Small intestine (tissue), 7 donors: ENCODE measurements around the gene PACS1. TPM values are rescaled to one million over a fixed set of nuclear protein-coding genes. Genes with fewer than 3 reads are reported as not detected.

Source experiments
- DNase-seq, 2 donors: peaks; one replicate each; pipeline versions ENCODE4 v3.0.0 to v3.0.0-alpha.2; 2013
- FAIRE-seq: peaks from 2 replicates; lab custom pipeline; 2012; peaks lifted over from hg19 to GRCh38; lab: Jason Lieb, UNC
- H3K27ac ChIP-seq, 3 donors: one replicate each; pipeline ENCODE4 v1.5.1; 2013; ENCODE audit warnings: low read length in 2 of 3, mild to moderate bottlenecking in 2 of 3, control low read depth in 1 of 3, inconsistent platforms in 1 of 3, low read depth in 1 of 3, moderate library complexity in 1 of 3
- H3K27me3 ChIP-seq, 3 donors: one replicate each; pipeline ENCODE4 v1.6.1; 2013; ENCODE audit warnings: low read length in 3 of 3, inconsistent platforms in 1 of 3; ENCODE audit not compliant: control insufficient read depth in 3 of 3, insufficient read depth in 3 of 3
- H3K36me3 ChIP-seq, 3 donors: one replicate each; pipeline ENCODE4 v1.6.1; 2013; ENCODE audit warnings: low read length in 3 of 3, inconsistent platforms in 1 of 3, low read depth in 1 of 3, mild to moderate bottlenecking in 1 of 3, moderate library complexity in 1 of 3; ENCODE audit not compliant: control insufficient read depth in 3 of 3, insufficient read depth in 2 of 3
- H3K4me1 ChIP-seq, 3 donors: one replicate each; pipeline ENCODE4 v1.6.1; 2013; ENCODE audit warnings: low read length in 2 of 3, inconsistent platforms in 1 of 3, low read depth in 1 of 3, mild to moderate bottlenecking in 1 of 3, moderate library complexity in 1 of 3; ENCODE audit not compliant: control insufficient read depth in 3 of 3, insufficient read depth in 2 of 3
- H3K4me3 ChIP-seq, 3 donors: one replicate each; pipeline ENCODE4 v1.5.1; 2013; ENCODE audit warnings: low read length in 3 of 3, control low read depth in 1 of 3, inconsistent platforms in 1 of 3, low read depth in 1 of 3, mild to moderate bottlenecking in 1 of 3, moderate library complexity in 1 of 3
- H3K9me3 ChIP-seq, 2 donors: one replicate each; pipeline ENCODE4 v1.6.1; 2013; ENCODE audit warnings: low read depth in 1 of 2, low read length in 1 of 2; ENCODE audit not compliant: control insufficient read depth in 2 of 2, insufficient read depth in 1 of 2
- WGBS, 3 donors: extraction: QIAGEN DNeasy Blood & Tissue Kit; methylation state at CpG; one replicate each; pipeline ENCODE4 v1.1.7; 2013; 5-methylcytosine and 5-hydroxymethylcytosine counted together
- polyA plus RNA-seq, 4 donors: library from polyadenylated mRNA; stranded (reverse) in 3 of 4; unstranded in 1 of 4; fragments of 200-250 nt in 3 of 4; fragments of 120-200 nt in 1 of 4; gene quantifications; one replicate each; pipeline versions ENCODE4 v1.2.1 to v1.2.3, GENCODE V29; 2013
- donor health status: healthy with polysubstance abuse.
- donor health status: control.
- donor health status: control.
- donor health status: Bipolar disorder and iron deficiency.
- donor health status: healthy.

The PACS1 gene
- polyA plus RNA-seq, 4 donors = 4.0 to 22.9 (median 10.0) TPM

DNA sequence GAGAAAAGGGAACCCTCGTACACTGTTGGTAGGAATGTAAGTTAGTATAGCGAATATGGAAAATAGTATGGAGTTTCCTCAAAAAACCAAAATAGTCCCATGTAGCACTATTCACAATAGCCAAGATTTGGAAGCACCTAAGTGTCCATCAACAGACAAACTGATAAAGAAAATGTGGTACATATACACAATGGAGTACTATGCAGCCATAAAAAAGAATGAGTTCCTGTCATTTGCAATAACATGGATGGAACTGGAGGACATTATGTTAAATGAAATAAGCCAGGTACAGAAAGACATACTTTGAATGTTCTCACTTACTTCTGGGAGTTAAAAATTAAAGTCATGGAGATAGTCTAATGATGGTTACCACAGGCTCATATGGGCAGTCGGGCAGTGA, 134.3 kb downstream of the PACS1 start:
- Histone ChIP-seq H3K9me3 (peaks cover 0 to 19% of the 10 kb centered on the region in 2 donors), H3K4me3 (no peak overlapping the region), H3K27me3 (no peaks in the 10 kb centered on the region), H3K27ac (no peak overlapping the region), H3K4me1 (no peaks in the 10 kb centered on the region), H3K36me3 (no peaks in the 10 kb centered on the region)
- FAIRE-seq (no peak), DNase-seq (no peak)
- 96 to 99% (median 98%) methylated on average over 3 of the region's 3 CpGs for WGBS, 3 donors

DNA sequence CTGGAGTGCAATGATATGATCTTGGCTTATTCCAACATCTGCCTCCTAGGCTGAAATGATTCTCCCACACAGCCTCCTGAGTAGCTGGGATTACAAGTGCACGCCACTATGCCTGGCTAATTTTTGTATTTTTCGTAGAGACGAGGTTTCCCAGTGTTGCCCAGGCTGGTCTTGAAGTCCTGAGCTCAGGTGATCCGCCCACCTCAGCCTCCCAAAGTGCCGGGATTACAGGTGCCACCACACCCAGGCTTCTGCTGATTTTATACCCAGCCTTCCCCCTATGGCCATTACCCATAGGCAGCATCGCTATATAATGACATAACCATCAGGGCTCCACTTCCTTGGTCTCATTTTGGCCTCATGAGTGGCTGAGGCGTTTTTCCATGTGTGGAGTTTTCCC, 137.7 kb downstream of the PACS1 start:
- 87 to 92% (median 88%) methylated on average over 7 of the region's 7 CpGs for WGBS, 3 donors

DNA sequence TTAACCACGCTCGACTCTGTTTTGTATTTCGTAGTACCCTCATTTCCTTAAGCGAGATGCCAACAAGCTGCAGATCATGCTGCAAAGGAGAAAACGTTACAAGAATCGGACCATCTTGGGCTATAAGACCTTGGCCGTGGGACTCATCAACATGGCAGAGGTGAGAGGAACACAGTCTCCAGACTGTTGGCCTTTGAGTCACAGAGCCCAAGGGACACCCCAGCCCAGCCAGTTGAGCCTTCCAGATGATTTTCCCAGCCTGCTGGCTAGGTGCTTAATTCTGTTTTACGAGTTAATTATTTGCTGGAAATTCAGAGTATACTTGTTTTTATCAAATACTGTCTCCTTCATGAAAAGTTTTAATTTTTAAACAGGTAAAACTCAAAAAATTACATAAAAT, 141.0 kb downstream of the PACS1 start:
- DNase-seq (no peak), FAIRE-seq (no peak)
- 94 to 98% (median 96%) methylated on average over 8 of the region's 8 CpGs for whole genome bisulfite sequencing, 3 donors
- no peaks in the 10 kb centered on the region for H3K27me3 ChIP-seq
- no peak overlapping the region for H3K27ac ChIP-seq
- no peaks in the 10 kb centered on the region for H3K4me1 ChIP-seq
- H3K9me3 ChIP-seq = no peaks in the 10 kb centered on the region
- H3K4me3 ChIP-seq = no peak overlapping the region
- peaks cover 0 to 40% (median 6%) of the 10 kb centered on the region in 3 donors for H3K36me3 ChIP-seq

More for the DNA sequence above, 137.7 kb downstream of the PACS1 start:
- Histone ChIP-seq H3K36me3 (peaks cover 0 to 21% (median 3%) of the 10 kb centered on the region in 3 donors), H3K27ac (no peak overlapping the region), H3K4me3 (no peak overlapping the region), H3K9me3 (peaks cover 0 to 2% of the 10 kb centered on the region in 2 donors), H3K27me3 (no peaks in the 10 kb centered on the region), H3K4me1 (no peaks in the 10 kb centered on the region)
- FAIRE-seq (no peak), DNase-seq (no peak)

DNA sequence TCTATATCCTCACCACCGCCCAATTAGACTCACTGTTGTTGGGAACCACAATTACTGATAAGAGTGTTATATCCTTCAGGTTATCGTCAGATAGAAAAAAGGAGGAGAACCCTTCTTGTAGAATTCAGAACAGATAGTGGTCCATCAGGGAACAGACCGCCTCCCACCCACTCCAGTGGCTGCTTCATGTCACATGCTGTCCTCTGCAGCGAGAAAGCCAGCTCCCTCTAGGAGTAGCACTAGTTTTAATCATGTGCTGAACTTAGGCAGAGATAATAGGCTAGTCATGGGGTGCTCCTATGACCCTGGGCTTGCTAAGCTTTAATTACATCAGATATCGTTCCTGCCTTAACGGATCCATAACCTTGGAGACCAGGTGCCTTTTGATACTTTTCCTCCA, 146.8 kb downstream of the PACS1 start:
- Histone ChIP-seq H3K4me3 (no peak overlapping the region), H3K9me3 (no peaks in the 10 kb centered on the region), H3K27ac (no peak overlapping the region), H3K4me1 (no peaks in the 10 kb centered on the region), H3K36me3 (peaks cover 0 to 77% (median 15%) of the 10 kb centered on the region in 3 donors), H3K27me3 (no peaks in the 10 kb centered on the region)
- FAIRE-seq (no peak), DNase-seq (no peak)
- WGBS, 3 donors = 92 to 94% (median 93%) methylated on average over 6 of the region's 6 CpGs

DNA sequence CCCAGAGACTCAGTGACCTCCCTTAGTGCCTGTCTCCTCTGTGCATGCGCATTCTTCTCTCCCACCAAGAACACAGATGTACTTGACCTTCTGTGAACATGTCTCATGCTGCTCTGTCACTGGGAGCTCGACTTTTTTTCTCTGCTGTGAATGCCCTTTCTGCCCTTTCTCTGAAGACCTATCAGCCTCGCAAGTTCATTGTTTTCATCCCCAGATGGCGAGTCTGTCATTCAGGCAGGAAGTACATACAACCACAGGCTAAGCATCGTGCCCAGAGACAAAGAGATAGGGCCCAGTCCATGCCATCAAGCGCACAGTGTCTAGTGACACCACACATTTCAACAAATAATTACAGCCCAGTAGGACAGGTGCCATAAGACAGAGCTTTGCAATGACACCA, 148.0 kb downstream of the PACS1 start:
- Histone ChIP-seq H3K4me3 (no peak overlapping the region), H3K27me3 (no peaks in the 10 kb centered on the region), H3K27ac (no peak overlapping the region), H3K9me3 (no peaks in the 10 kb centered on the region), H3K4me1 (peaks cover 0 to 6% (median 0%) of the 10 kb centered on the region in 3 donors), H3K36me3 (peaks cover 0 to 77% (median 15%) of the 10 kb centered on the region in 3 donors)
- FAIRE-seq = no peak
- DNase-seq = no peak
- WGBS, 3 donors = 79 to 84% (median 81%) methylated on average over 6 of the region's 6 CpGs

DNA sequence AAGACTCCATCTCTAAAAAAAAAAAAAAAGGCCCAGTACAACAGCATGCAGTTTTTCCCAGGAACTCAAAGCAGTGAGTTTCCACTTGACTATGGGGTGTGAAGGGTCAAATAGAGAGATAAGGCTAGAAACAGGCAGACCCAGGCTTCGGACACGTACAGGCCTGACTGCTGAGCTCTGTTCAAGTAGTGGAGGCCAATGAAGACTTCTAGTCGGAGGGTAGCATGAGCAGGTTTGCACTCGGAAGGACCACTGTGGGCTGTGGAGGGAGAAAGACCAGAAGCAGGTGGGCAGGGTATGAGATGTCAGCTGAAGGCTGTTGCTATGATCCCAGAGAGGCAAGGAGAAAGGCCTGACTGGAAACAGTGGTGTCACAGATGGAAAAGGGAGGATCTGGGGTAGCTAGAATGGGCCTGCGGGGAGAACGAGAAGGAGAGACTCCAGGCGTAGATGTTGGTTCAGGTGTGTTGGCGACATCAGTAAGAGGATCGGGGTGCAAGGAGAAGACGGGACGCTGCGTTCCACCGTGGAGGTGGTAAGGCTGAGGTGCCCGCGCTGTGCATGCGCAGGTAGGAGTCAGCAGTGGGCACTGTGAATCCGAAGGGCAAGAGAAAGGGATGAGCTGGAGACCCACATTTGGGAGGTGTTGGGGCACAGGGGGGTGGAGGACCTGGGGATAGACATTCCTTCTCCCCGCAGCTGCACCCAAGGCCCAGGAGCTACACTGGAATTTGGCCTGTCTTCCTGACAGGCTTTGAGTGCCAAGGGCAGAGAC, 149.0 kb downstream of the PACS1 start:
- Histone ChIP-seq H3K27me3 (no peaks in the 10 kb centered on the region), H3K36me3 (peaks cover 0 to 76% (median 15%) of the 10 kb centered on the region in 3 donors), H3K27ac (no peak overlapping the region), H3K9me3 (no peaks in the 10 kb centered on the region), H3K4me3 (no peak overlapping the region), H3K4me1 (peaks cover 0 to 6% (median 0%) of the 10 kb centered on the region in 3 donors)
- WGBS, 3 donors = 96 to 97% (median 96%) methylated on average over 18 of the region's 18 CpGs
- DNase-seq (no peak), FAIRE-seq (no peak)

DNA sequence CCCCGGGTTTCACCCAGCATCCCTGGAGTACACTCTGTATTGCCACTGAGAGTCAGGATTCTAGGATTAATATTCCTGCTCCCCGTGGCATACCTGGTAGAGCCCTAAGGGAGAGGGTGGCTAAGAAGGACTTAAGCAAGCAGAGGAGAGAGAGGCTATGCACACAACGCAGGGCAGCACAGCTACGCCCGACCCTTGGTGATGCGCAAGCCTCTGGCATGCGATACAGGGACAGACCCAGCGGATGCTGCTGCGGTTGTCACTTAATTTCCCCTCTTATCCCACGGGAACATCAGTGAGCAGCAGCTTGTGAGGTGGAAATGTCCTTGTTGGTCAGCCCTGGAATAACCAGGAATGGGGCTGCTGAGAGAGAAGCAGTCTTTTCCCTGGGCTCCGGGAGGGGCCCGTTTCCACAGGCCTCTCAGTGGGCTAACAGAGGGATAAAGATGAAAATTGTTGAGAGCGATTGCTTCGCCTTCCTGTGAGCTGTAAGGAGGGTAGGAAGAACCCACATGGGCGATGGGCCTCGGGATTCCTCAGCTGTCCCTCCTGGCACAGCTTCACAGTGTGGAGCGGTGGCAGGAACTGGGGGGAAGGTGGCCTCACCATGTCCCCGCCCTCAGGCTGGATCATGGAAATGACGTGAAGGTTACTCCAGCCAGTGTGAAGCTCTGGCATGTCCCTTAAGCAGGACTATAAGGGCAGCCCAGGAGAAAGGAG, 149.9 kb downstream of the PACS1 start:
- peaks cover 0 to 75% (median 15%) of the 10 kb centered on the region in 3 donors for H3K36me3 ChIP-seq
- DNase-seq (no peak), FAIRE-seq (no peak)
- no peak overlapping the region for H3K4me3 ChIP-seq
- no peak overlapping the region for H3K27ac ChIP-seq
- H3K9me3 ChIP-seq = no peaks in the 10 kb centered on the region
- peaks cover 0 to 6% (median 0%) of the 10 kb centered on the region in 3 donors for H3K4me1 ChIP-seq
- 92 to 95% (median 93%) methylated on average over 19 of the region's 19 CpGs for WGBS, 3 donors
- no peaks in the 10 kb centered on the region for H3K27me3 ChIP-seq

DNA sequence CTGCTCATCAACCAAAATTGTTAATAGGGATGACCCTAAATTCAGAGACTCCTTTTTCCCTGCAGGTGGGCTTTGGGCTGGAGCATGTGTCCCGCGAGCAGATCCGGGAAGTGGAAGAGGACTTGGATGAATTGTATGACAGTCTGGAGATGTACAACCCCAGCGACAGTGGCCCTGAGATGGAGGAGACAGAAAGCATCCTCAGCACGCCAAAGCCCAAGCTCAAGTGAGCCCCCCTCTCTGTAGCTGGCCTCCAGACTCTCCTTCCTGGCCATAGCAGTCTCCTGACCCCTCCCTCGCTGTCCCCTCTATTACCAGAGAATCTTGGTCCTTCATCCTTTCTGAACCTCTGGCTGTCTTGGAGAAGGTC, 150.5 kb downstream of the PACS1 start:
- H3K36me3 ChIP-seq = peaks cover 0 to 73% (median 15%) of the 10 kb centered on the region in 3 donors
- no peak overlapping the region for H3K4me3 ChIP-seq
- peaks cover 0 to 6% (median 0%) of the 10 kb centered on the region in 3 donors for H3K4me1 ChIP-seq
- FAIRE-seq (no peak), DNase-seq (no peak)
- 97 to 100% (median 97%) methylated on average over 6 of the region's 6 CpGs for WGBS, 3 donors
- no peak overlapping the region for H3K27ac ChIP-seq
- no peaks in the 10 kb centered on the region for H3K9me3 ChIP-seq
- no peaks in the 10 kb centered on the region for H3K27me3 ChIP-seq
